ENCODE results near the gene RUNX2.

- TF ChIP-seq TCF12 (IDR thresholded peaks at IDR 0.05; ENCODE audit: low read depth) (no peak), FOXM1 (IDR thresholded peaks at IDR 0.05; ENCODE audit: borderline replicate concordance, low read depth) (no peak), TAF1 (IDR thresholded peaks at IDR 0.05; ENCODE audit: low read depth) (no peak), EP300 (IDR thresholded peaks at IDR 0.05; ENCODE audit: borderline replicate concordance) (no peak), ZBTB7A (IDR thresholded peaks at IDR 0.05; ENCODE audit: low read depth) (no peak), CEBPB (IDR thresholded peaks at IDR 0.05) (no peak), USF1 (IDR thresholded peaks at IDR 0.05) (no peak), YY1 (IDR thresholded peaks at IDR 0.05; ENCODE audit: low read depth) (no peak), REST (IDR thresholded peaks at IDR 0.05; ENCODE audit: low read depth) (no peak)
Observed at GRCh38 chr6:45438151-45438550, 110.0 kb downstream of the RUNX2 start.
